Smooth muscle cell (in vitro differentiated cells): Measurements from ENCODE around the gene MARF1. TPM values are rescaled to one million over a fixed set of nuclear protein-coding genes. Genes with fewer than 3 reads are reported as not detected.
"Not testable (repeated sequence)": the region's sequence is repeated elsewhere in the genome, so short reads cannot be mapped to it uniquely, and the experiment has no call there.

ENCODE experiments used
- DNase-seq: peaks from one replicate; lab custom pipeline; 2025; ENCODE audit not compliant: unreplicated experiment; lab: John Stamatoyannopoulos, UW
- H2AFZ ChIP-seq: fragments of 200-600 bp; sonication (generic); 2 replicates; pipeline ENCODE4 v1.6.0; 2016; ENCODE audit warnings: antibody characterized with exemption, low read depth, mild to moderate bottlenecking
- H3F3A ChIP-seq: fragments of 200-600 bp; sonication (generic); 2 replicates; pipeline ENCODE4 v1.6.0; 2017; ENCODE audit warnings: antibody characterized with exemption, low read depth
- H3K27ac ChIP-seq: fragments of 200-600 bp; sonication (generic); 2 replicates; pipeline ENCODE4 v1.5.1; 2016; ENCODE audit warnings: low read depth, mild to moderate bottlenecking
- H3K27me3 ChIP-seq: fragments of 200-600 bp; sonication (generic); 2 replicates; pipeline ENCODE4 v1.6.1; 2016; ENCODE audit warnings: low read depth, mild to moderate bottlenecking
- H3K36me3 ChIP-seq: fragments of 200-600 bp; sonication (generic); 2 replicates; pipeline ENCODE4 v1.5.1; 2016; ENCODE audit warnings: low read depth
- H3K4me1 ChIP-seq: fragments of 200-600 bp; sonication (generic); 2 replicates; pipeline ENCODE4 v1.5.1; 2016; ENCODE audit warnings: low read depth
- H3K4me2 ChIP-seq: fragments of 200-600 bp; sonication (generic); 2 replicates; pipeline ENCODE4 v1.6.0; 2016; ENCODE audit warnings: mild to moderate bottlenecking
- H3K4me3 ChIP-seq: fragments of 200-600 bp; sonication (generic); 2 replicates; pipeline ENCODE4 v1.5.1; 2016; ENCODE audit warnings: mild to moderate bottlenecking
- H3K79me2 ChIP-seq: fragments of 200-600 bp; sonication (generic); 2 replicates; pipeline ENCODE4 v1.6.0; 2016; ENCODE audit warnings: low read depth, mild to moderate bottlenecking
- H3K9ac ChIP-seq: fragments of 200-600 bp; sonication (generic); 2 replicates; pipeline ENCODE4 v1.6.0; 2016; ENCODE audit warnings: low read depth
- H3K9me3 ChIP-seq: fragments of 200-600 bp; sonication (generic); replicated peaks from 2 replicates; pipeline ENCODE4 v1.5.1; 2016; ENCODE audit warnings: low read depth
- H4K20me1 ChIP-seq: fragments of 200-600 bp; sonication (generic); 2 replicates; pipeline ENCODE4 v1.6.0; 2016; ENCODE audit warnings: low read depth
- WGBS: methylation state at CpG from one replicate; pipeline ENCODE4 v1.1.7; 2016; ENCODE audit warnings: low lambda C conversion rate; 5-methylcytosine and 5-hydroxymethylcytosine counted together
- polyA plus RNA-seq: library from polyadenylated mRNA; unstranded; fragments of >200 nt; fragmentation: Nextera tagmentation; extraction: Ambion mirVana; gene quantifications from 2 replicates; pipeline ENCODE4 v1.2.1, GENCODE V29; 2016
- total RNA-seq: library from RNA; depleted of rRNA; stranded (reverse); fragments of >200 nt; gene quantifications from 2 replicates; pipeline ENCODE4 v1.2.3, GENCODE V29; 2014
- TF ChIP-seq, protein P1 (sequence below): fragments of 200-600 bp; sonication (generic); IDR thresholded peaks from 2 replicates; pipeline ENCODE4 v1.5.1; 2017; ENCODE audit warnings: borderline replicate concordance, mild to moderate bottlenecking, antibody characterized with exemption; ENCODE audit not compliant: insufficient read depth, poor library complexity, severe bottlenecking

MARF1 gene
- total and polyA plus RNA-seq, 2 experiments from 2014 or later, result 6.0 to 19.1 TPM

GRCh38 chr16:15647294-15648014 lies 4.5 kb upstream of the MARF1 start:
- Histone ChIP-seq H3K9me3 (no peaks in the 10 kb centered on the region), H3K4me3 (no peak overlapping the region), H3K9ac (no peak overlapping the region), H3K27ac (no peak overlapping the region), H3K79me2 (peaks cover 22% of the 10 kb centered on the region), H3F3A (peaks cover 11% of the 10 kb centered on the region), H3K4me2 (no peak overlapping the region), H3K4me1 (peaks cover 10% of the 10 kb centered on the region), H3K36me3 (no peaks in the 10 kb centered on the region), H2AFZ (no peak overlapping the region), H3K27me3 (no peaks in the 10 kb centered on the region), H4K20me1 (no peaks in the 10 kb centered on the region)
- TF ChIP-seq, protein P1, sequence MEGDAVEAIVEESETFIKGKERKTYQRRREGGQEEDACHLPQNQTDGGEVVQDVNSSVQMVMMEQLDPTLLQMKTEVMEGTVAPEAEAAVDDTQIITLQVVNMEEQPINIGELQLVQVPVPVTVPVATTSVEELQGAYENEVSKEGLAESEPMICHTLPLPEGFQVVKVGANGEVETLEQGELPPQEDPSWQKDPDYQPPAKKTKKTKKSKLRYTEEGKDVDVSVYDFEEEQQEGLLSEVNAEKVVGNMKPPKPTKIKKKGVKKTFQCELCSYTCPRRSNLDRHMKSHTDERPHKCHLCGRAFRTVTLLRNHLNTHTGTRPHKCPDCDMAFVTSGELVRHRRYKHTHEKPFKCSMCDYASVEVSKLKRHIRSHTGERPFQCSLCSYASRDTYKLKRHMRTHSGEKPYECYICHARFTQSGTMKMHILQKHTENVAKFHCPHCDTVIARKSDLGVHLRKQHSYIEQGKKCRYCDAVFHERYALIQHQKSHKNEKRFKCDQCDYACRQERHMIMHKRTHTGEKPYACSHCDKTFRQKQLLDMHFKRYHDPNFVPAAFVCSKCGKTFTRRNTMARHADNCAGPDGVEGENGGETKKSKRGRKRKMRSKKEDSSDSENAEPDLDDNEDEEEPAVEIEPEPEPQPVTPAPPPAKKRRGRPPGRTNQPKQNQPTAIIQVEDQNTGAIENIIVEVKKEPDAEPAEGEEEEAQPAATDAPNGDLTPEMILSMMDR, result no peak
- WGBS, result 83% methylated on average over 7 of the region's 7 CpGs
- DNase-seq, result no peak

GRCh38 chr16:15646557-15647293 lies 3.8 kb upstream of the MARF1 start:
- 92% methylated on average over 13 of the region's 13 CpGs for WGBS
- not testable (repeated sequence) for H3K27me3 ChIP-seq, H2AFZ ChIP-seq, H3K4me2 ChIP-seq, H3K9ac ChIP-seq, DNase-seq, H3K36me3 ChIP-seq, H4K20me1 ChIP-seq, H3K9me3 ChIP-seq, H3K4me3 ChIP-seq, H3F3A ChIP-seq, H3K27ac ChIP-seq
- H3K4me1 ChIP-seq, result peaks cover 13% of the 10 kb centered on the region
- peaks cover 22% of the 10 kb centered on the region for H3K79me2 ChIP-seq

DNA sequence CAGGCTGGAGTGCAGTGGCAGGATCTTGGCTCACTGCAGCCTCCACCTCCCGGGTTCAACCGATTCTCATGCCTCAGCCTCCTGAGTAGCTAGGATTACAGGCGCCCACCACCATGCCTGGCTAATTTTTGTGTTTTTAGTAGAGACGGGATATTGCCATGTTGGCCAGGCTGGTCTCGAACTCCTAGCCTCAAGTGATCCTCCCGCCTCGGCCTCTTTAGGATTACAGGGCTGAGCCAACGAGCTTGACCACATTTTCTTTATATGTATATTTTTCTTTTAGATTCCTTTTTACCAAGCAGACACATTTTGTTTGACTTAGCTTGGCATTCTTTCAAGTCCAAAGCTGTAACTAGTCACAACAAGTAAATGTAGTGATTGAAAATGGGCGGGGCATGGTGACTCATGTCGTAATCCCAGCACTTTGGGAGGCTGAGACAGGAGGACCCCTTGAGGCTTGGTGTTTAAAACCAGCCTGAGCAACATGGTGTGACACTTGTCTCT lies 2.1 kb upstream of the MARF1 start:
- DNase-seq, H3K9ac ChIP-seq, H3F3A ChIP-seq, H3K4me2 ChIP-seq, H3K36me3 ChIP-seq, H3K4me3 ChIP-seq, H3K9me3 ChIP-seq, H2AFZ ChIP-seq, H3K27me3 ChIP-seq: not testable (repeated sequence)
- WGBS, result 77% methylated on average over 10 of the region's 10 CpGs
- Histone ChIP-seq H3K79me2 (peaks cover 25% of the 10 kb centered on the region), H4K20me1 (peaks cover 14% of the 10 kb centered on the region), H3K27ac (peak overlapping the region; percentile 99), H3K4me1 (peaks cover 17% of the 10 kb centered on the region)

GRCh38 chr16:15644267-15644961 lies 1.5 kb upstream of the MARF1 start:
- Histone ChIP-seq H3K4me2 (peak overlapping the region; percentile 94), H3K27me3 (no peaks in the 10 kb centered on the region), H3K4me1 (peaks cover 17% of the 10 kb centered on the region), H3F3A (peaks cover 8% of the 10 kb centered on the region), H3K4me3 (peak overlapping the region; percentile 96), H3K79me2 (peaks cover 28% of the 10 kb centered on the region), H3K27ac (peak overlapping the region; percentile 99), H3K9ac (peak overlapping the region; percentile 99), H3K9me3 (no peaks in the 10 kb centered on the region), H2AFZ (peak overlapping the region; percentile 96), H3K36me3 (no peaks in the 10 kb centered on the region), H4K20me1 (peaks cover 15% of the 10 kb centered on the region)
- no peak for DNase-seq
- 50% methylated on average over 9 of the region's 9 CpGs for WGBS
- TF ChIP-seq, protein P1, result no peak
